Mesangial cell (primary cell): Measurements from ENCODE around the gene RAB5IF. TPM values are rescaled to one million over a fixed set of nuclear protein-coding genes. Genes with fewer than 3 reads are reported as not detected.

Experiments used
- total RNA-seq: library from RNA; depleted of rRNA; stranded (reverse); fragments of >200 nt; gene quantifications from 2 replicates; pipeline ENCODE4 v1.2.3, GENCODE V29; 2015

RAB5IF gene
- 76.8 and 114 TPM in 2 replicates for total RNA-seq

DNA sequence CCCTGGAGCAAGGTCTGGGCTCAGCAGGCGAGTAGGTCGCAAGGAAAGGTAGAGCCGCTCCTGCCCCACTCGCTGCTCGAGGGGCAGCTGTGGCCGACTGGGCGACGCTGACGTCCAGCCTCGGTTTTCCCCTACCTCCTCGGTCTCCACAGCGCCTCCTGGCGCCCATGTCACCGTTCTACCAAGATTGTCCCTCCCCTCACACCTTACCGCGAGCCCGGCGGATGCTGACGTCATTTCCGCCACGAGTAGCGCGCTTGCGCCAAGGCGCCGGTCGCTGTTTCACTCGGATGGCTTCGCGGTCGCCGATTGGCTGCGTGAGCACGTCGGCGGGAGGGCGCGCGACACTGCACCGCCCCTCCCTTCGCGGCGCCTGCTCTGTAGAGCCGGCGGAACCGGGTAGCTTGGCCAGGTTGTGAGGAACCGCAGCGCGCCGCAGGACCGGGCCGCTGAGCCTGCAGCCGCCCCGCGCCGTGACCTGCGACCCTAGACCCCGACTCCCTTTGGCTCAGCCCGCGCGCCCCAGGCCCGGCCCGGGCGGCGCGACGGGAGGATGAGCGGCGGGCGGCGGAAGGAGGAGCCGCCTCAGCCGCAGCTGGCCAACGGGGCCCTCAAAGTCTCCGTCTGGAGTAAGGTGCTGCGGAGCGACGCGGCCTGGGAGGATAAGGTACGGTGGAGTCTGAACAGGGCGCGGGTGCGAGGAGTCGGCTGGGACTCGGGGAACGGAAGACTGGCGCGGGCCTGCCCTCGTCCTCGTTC is at the start of gene RAB5IF:
Gene RAB5IF, plus strand, starts transcription at position 381 of the 759 bp plus-strand sequence. Its CDS starts 173 bp downstream, at position 554.

DNA sequence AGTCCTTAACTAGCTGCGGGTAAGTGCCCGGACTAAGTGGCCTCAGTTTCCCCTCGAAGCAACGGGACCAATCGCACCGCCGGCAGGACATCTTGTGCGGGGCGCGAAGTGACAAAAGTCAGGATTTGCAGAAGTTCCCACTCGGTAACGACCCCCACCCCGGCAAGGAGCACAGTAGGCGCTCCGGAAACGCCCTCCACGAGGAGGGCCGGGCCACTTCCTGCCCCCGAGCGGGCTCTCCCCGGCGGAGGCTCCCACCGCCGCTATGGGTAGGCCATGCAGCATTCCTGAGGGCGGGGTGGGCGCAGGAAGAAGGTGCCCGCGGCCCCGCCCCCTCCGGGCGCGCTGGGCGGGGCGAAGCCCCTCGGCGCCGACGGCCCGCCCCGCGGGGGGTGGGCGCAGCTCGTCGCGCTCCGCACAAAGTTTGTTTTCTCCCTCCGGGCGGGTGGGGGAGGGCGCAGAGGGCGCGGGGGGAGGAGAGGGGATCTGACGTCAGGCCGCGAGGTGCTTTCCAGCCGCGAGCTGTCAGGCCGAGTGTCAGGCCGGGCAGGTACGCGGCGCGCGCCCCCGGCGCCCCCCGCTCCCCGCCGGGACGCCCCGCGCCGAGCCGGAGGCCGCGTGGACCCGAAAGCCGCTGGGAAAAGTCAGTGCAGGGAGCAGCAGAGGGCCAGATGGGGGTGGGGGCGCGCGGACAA is 32.3 kb upstream of the RAB5IF start, which contains the start of gene TGIF2:
Gene TGIF2, plus strand, starts transcription at position 495 of the 695 bp plus-strand sequence. CDS start 5,178 bp downstream, outside the sequence.

DNA sequence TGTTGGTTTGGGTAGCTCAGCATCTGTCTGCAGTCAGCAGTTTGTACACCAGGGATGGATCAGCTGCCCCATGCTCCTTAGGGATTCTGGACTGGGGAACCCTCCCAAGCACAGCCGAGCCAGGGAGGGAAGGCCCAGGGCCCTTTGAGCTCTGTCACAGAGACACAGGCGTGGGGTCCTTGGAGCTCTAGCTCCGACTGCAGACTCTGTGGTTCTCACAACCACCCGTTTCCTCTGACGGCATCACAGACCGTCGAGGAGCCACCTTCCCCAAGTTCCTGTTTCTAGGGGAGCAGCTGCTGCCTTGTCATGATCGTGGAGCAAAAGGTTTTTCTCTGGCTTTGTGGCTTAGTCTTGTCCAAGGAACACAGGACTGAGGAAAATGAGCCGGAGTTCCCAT is 40.4 kb downstream of the RAB5IF start, which contains the start of gene SLA2:
Gene SLA2, minus strand, starts transcription at position 199 of the 400 bp plus-strand sequence. CDS start 4,861 bp downstream, outside the sequence.

Other genes starting within 250 kb of the RAB5IF start
- gene MYL9, start 64.3 kb upstream of the RAB5IF start, total RNA-seq, result 170 and 199 TPM in 2 replicates
- 15.0 and 30.0 TPM in 2 replicates for gene TGIF2, start 32.2 kb upstream of the RAB5IF start, total RNA-seq
- gene SLA2, start 40.4 kb downstream of the RAB5IF start, total RNA-seq, result not detected in 2 replicates
- 15.8 and 20.3 TPM in 2 replicates for gene NDRG3, start 140.3 kb downstream of the RAB5IF start, total RNA-seq
- 4.1 and 25.7 TPM in 2 replicates for gene DSN1, start 168.0 kb downstream of the RAB5IF start, total RNA-seq